ENCODE data around the gene DPP6. TPM values are rescaled to one million over a fixed set of nuclear protein-coding genes. Genes with fewer than 3 reads are reported as not detected.

DPP6 gene
- total RNA-seq, 4 donors from 2014 or later, result 0.94 to 1.9 TPM; not detected in 2

GRCh38 chr7:154473360-154473759 lies 421.2 kb downstream of the DPP6 start:
- in situ Hi-C loops (cut with MboI; ENCODE audit: low sequenced_read_pairs in 4 of 4) (no loop called here), intact Hi-C loops (cut with DNase I; ENCODE audit: low total_unique reads) (no loop called here)
- no peak for TF ChIP-seq POLR2A (IDR thresholded peaks at IDR 0.05)
- no peak for TF ChIP-seq CTCF (IDR thresholded peaks at IDR 0.05 in 4 of 5, conservative IDR thresholded peaks at IDR 0.05 in 1 of 5)
- Histone ChIP-seq H3K9me3 (no peaks in the 10 kb centered on the region), H3K4me1 (no peaks in the 10 kb centered on the region), H3K36me3 (no peaks in the 10 kb centered on the region), H3K27me3 (no peaks in the 10 kb centered on the region), H3K27ac (no peak overlapping the region), H3K4me3 (no peak overlapping the region)
- no peak for DNase-seq
- no peak for ATAC-seq

- in situ Hi-C loops (cut with MboI; ENCODE audit: low sequenced_read_pairs in 4 of 4) (no loop called here), intact Hi-C loops (cut with DNase I; ENCODE audit: low total_unique reads) (no loop called here)
- no peak overlapping the region for H3K27ac ChIP-seq
- no peaks in the 10 kb centered on the region for H3K9me3 ChIP-seq
- no peak for ATAC-seq
- no peaks in the 10 kb centered on the region for H3K4me1 ChIP-seq
- no peak overlapping the region for H3K4me3 ChIP-seq
- no peaks in the 10 kb centered on the region for H3K27me3 ChIP-seq
- no peaks in the 10 kb centered on the region for H3K36me3 ChIP-seq
- DNase-seq, result no peak
- TF ChIP-seq CTCF (IDR thresholded peaks at IDR 0.05 in 4 of 5, conservative IDR thresholded peaks at IDR 0.05 in 1 of 5) (no peak), POLR2A (IDR thresholded peaks at IDR 0.05) (no peak)
Measured at GRCh38 chr7:154474903-154475520, 422.8 kb downstream of the DPP6 start.

GRCh38 chr7:154475864-154476263 lies 423.7 kb downstream of the DPP6 start:
- Histone ChIP-seq H3K36me3 (no peaks in the 10 kb centered on the region), H3K9me3 (no peaks in the 10 kb centered on the region), H3K4me1 (no peaks in the 10 kb centered on the region), H3K27me3 (no peaks in the 10 kb centered on the region), H3K27ac (no peak overlapping the region), H3K4me3 (no peak overlapping the region)
- in situ Hi-C loops (cut with MboI; ENCODE audit: low sequenced_read_pairs in 4 of 4), result no loop called here
- no peak for ATAC-seq
- no peak for TF ChIP-seq POLR2A (IDR thresholded peaks at IDR 0.05)
- TF ChIP-seq CTCF (IDR thresholded peaks at IDR 0.05 in 4 of 5, conservative IDR thresholded peaks at IDR 0.05 in 1 of 5), result no peak
- no peak for DNase-seq
- intact Hi-C loops (cut with DNase I; ENCODE audit: low total_unique reads), result no loop called here

- no peak overlapping the region for H3K27ac ChIP-seq
- intact Hi-C loops (cut with DNase I; ENCODE audit: low total_unique reads), result no loop called here
- no peak for ATAC-seq
- H3K36me3 ChIP-seq, result no peaks in the 10 kb centered on the region
- H3K9me3 ChIP-seq, result no peaks in the 10 kb centered on the region
- TF ChIP-seq CTCF (IDR thresholded peaks at IDR 0.05 in 4 of 5, conservative IDR thresholded peaks at IDR 0.05 in 1 of 5) (no peak), POLR2A (IDR thresholded peaks at IDR 0.05) (no peak)
- H3K4me1 ChIP-seq, result no peaks in the 10 kb centered on the region
- H3K27me3 ChIP-seq, result no peaks in the 10 kb centered on the region
- no peak for DNase-seq
- in situ Hi-C loops (cut with MboI; ENCODE audit: low sequenced_read_pairs in 4 of 4), result no loop called here
- H3K4me3 ChIP-seq, result no peak overlapping the region
Measured at GRCh38 chr7:154480817-154481216, 428.6 kb downstream of the DPP6 start.

- ATAC-seq (no peak), DNase-seq (no peak)
- Histone ChIP-seq H3K27ac (no peak overlapping the region), H3K4me1 (no peaks in the 10 kb centered on the region), H3K36me3 (no peaks in the 10 kb centered on the region), H3K27me3 (no peaks in the 10 kb centered on the region), H3K9me3 (no peaks in the 10 kb centered on the region), H3K4me3 (no peak overlapping the region)
- intact Hi-C loops (cut with DNase I; ENCODE audit: low total_unique reads), result no loop called here
- in situ Hi-C loops (cut with MboI; ENCODE audit: low sequenced_read_pairs in 4 of 4), result no loop called here
- no peak for TF ChIP-seq POLR2A (IDR thresholded peaks at IDR 0.05)
- TF ChIP-seq CTCF (IDR thresholded peaks at IDR 0.05 in 4 of 5, conservative IDR thresholded peaks at IDR 0.05 in 1 of 5), result no peak
Measured at GRCh38 chr7:154482863-154483262, 430.7 kb downstream of the DPP6 start.
